HFFc6 (cell line): ENCODE results near the gene GAS2L1. TPM values are rescaled to one million over a fixed set of nuclear protein-coding genes. Genes with fewer than 3 reads are reported as not detected.

Source experiments
- DNase-seq: peaks from one replicate; pipeline ENCODE4 v3.0.0-alpha.2; 2018
- H3K27ac Mint-ChIP-seq: 2 replicates; pipeline ENCODE4 v1.8.0; 2020; ENCODE audit warnings: mild to moderate bottlenecking, mixed read lengths
- H3K27me3 Mint-ChIP-seq: 2 replicates; pipeline ENCODE4 v1.8.0; 2021; ENCODE audit warnings: mild to moderate bottlenecking, moderate library complexity, mixed read lengths; ENCODE audit not compliant: insufficient read depth
- H3K36me3 Mint-ChIP-seq: 2 replicates; pipeline ENCODE4 v1.8.0; 2021; ENCODE audit warnings: low read depth, mixed read lengths
- H3K4me1 Mint-ChIP-seq: 2 replicates; pipeline ENCODE4 v1.8.0; 2020; ENCODE audit warnings: low read depth, mixed read lengths
- H3K4me3 Mint-ChIP-seq: 2 replicates; pipeline ENCODE4 v1.8.0; 2020; ENCODE audit warnings: mild to moderate bottlenecking, moderate library complexity, mixed read lengths
- H3K9me3 Mint-ChIP-seq: 2 replicates; pipeline ENCODE4 v1.8.0; 2020; ENCODE audit warnings: mild to moderate bottlenecking, mixed read lengths
- CTCF ChIP-seq: fragments of 200-600 bp; sonication (generic); IDR thresholded peaks from 2 replicates; pipeline ENCODE4 v1.5.0; 2021; ENCODE audit warnings: antibody characterized with exemption, mild to moderate bottlenecking
- long read RNA-seq: library from polyadenylated mRNA; unstranded; transcript quantifications from one replicate; pipeline ENCODE4 v2.0.0, GENCODE V29; 2019
- total RNA-seq, 6 experiments: library from RNA; stranded (reverse); fragmentation: NEBNext Ultra II Directional; extraction: Animal tissue kit (Norgen Biotek cat#: 25700); gene quantifications; 2 replicates in 1 of 6; 3 replicates in 5 of 6; pipeline ENCODE4 v1.2.3, GENCODE V29; 2021

The GAS2L1 gene
- 10 to 100 TPM; 40.5 to 48.8 (median 43.3) TPM for total RNA-seq
- long read RNA-seq, partial matches to known transcripts = 6 of 8 reads
- long read RNA-seq, other reads (novel, unspliced or antisense) = 2 of 8 reads

GRCh38 chr22:29306175-29306834 is at the start of gene GAS2L1:
Gene GAS2L1 (plus strand): TSS chr22:29306650. CDS start chr22:29308106, 1,456 bp downstream.
- H3K36me3 Mint-ChIP-seq = peaks cover 7% of the 10 kb centered on the region; the same call in 1 of the 2 replicates
- H3K4me1 Mint-ChIP-seq = peaks cover 18% of the 10 kb centered on the region
- peak within 1 kb of the TSS; percentile 92 for H3K4me3 Mint-ChIP-seq
- peak within 1 kb of the TSS; percentile 87 for H3K27ac Mint-ChIP-seq
- peak; percentile 78 for DNase-seq
- H3K9me3 Mint-ChIP-seq = no peaks in the 10 kb centered on the region
- TF ChIP-seq CTCF = peak; percentile 80
- peaks cover 9% of the 10 kb centered on the region for H3K27me3 Mint-ChIP-seq

- no peak for DNase-seq
- Mint-ChIP-seq H3K27me3 (no peaks in the 10 kb centered on the region; the same call in 1 of the 2 replicates), H3K4me1 (no peaks in the 10 kb centered on the region), H3K36me3 (no peaks in the 10 kb centered on the region), H3K9me3 (no peaks in the 10 kb centered on the region), H3K4me3 (no peak overlapping the region), H3K27ac (no peak overlapping the region)
- TF ChIP-seq CTCF = no peak
These were observed 48.7 kb upstream of the GAS2L1 start for GRCh38 chr22:29257751-29258181.

GRCh38 chr22:29258407-29259252 is 47.8 kb upstream of the GAS2L1 start:
- Mint-ChIP-seq H3K9me3 (no peaks in the 10 kb centered on the region), H3K4me1 (no peaks in the 10 kb centered on the region), H3K27me3 (no peaks in the 10 kb centered on the region), H3K27ac (no peak overlapping the region), H3K36me3 (no peaks in the 10 kb centered on the region), H3K4me3 (no peak overlapping the region)
- TF ChIP-seq CTCF = no peak
- no peak for DNase-seq

- DNase-seq = no peak
- 0 out of 2 replicates have a peak, but pooled peaks have one; percentile 28 for TF ChIP-seq CTCF
- Mint-ChIP-seq H3K4me1 (no peaks in the 10 kb centered on the region), H3K27ac (no peak overlapping the region), H3K27me3 (no peaks in the 10 kb centered on the region), H3K4me3 (no peak overlapping the region), H3K9me3 (no peaks in the 10 kb centered on the region), H3K36me3 (no peaks in the 10 kb centered on the region)
These were observed 47.1 kb upstream of the GAS2L1 start for GRCh38 chr22:29259253-29259899.

- TF ChIP-seq CTCF = no peak
- Mint-ChIP-seq H3K9me3 (no peaks in the 10 kb centered on the region), H3K4me1 (no peaks in the 10 kb centered on the region), H3K27ac (no peak overlapping the region), H3K4me3 (no peak overlapping the region), H3K27me3 (no peaks in the 10 kb centered on the region), H3K36me3 (no peaks in the 10 kb centered on the region)
- DNase-seq = no peak
These were observed 46.4 kb upstream of the GAS2L1 start for GRCh38 chr22:29260031-29260560.
